ENCODE measurements around the gene ACLY.
"Not testable (repeated sequence)": the region's sequence is repeated elsewhere in the genome, so short reads cannot be mapped to it uniquely, and the experiment has no call there.

ACLY gene

DNA sequence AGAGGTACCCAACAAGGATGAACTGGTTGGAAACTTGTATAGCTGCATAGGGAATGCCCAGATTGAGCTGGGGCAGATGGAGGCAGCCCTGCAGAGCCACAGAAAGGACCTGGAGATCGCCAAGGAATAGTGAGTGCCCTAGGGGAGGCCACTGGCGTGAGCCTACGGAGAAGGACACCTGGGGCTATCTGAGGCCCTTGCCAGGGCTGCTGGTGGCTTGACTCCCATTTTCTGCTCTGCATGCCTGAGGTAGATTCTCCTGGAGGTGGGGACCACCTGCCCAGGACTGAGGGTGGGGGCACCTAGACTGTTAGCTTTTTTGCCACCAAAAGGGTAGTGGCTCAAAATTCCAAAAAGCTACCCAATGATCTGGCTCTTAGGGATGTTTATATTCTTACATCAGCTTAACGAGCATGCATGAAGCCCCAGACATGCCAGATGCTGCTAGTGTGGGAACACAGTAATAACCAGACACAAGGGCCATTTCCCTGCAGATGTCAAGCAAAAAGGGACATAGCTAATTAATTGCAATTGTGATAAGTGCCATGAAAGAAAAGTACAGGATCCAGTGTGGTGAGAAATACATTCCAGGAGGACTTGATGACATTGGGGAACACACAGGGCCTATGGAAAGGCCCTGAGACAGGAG is 20.4 kb upstream of the ACLY start:
- no peak for DNase-seq

DNA sequence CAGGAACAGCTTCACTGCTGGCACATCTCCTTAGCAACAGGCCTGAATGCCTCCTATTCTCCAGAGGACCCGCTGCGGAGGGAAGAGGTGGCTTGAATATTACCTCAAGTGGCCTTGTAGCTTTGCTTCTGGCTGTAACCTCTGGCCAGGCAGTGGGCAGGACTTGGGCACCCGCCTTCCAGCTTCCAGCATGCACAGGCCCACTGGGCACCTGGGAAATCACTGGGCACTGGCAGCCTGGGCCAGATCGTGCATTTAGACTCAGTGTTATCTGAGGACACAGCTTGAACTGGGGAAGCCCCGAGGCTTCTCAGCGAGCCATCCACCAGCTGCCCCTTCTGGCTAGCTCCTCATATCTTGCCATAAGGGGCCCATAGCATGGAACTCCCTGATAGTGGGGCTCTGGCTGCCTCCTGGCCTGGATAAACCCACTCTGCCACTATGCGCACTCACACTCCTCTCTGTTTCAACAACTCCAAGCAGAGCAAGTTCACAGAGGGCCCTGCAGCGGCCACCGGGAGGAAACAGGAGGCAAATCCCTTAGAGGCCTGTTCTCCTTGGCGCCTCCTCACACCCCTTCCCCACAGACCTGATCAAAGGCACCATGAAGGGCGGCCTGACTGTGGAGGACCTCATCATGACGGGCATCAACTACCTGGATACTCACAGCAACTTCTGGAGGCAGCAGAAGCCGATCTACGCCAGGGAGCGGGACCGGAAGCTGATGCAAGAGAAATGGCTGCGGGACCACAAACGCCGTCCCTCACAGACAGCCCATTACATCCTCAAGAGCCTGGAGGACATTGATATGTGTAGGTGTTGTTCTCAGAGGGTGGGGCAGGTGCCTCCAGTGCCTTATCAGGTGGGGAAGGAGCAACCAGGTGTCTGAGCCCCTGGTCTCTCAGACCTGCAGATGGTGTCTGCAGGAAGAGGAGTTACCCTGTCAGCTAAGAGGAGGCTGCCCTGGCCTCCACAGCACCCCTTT is 19.5 kb upstream of the ACLY start:
- DNase-seq = no peak

DNA sequence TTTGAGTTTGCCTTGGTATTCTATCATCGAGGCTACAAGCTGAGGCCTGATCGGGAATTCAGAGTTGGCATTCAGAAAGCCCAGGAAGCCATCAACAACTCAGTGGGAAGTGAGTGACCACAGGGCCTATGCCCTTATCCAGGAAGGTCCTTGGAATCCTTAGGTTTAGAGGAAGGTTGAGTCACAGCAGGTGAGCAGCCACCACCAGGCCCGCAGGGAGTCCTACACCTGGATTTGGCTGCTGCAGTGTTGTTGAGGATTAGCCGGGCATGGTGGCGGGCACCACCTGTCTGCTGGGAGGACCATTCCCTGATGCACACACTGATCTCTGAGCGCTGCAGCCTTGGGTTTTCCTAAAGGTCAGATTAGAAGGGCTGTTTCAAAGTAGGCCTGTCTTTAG is 16.9 kb upstream of the ACLY start:
- DNase-seq = no peak

DNA sequence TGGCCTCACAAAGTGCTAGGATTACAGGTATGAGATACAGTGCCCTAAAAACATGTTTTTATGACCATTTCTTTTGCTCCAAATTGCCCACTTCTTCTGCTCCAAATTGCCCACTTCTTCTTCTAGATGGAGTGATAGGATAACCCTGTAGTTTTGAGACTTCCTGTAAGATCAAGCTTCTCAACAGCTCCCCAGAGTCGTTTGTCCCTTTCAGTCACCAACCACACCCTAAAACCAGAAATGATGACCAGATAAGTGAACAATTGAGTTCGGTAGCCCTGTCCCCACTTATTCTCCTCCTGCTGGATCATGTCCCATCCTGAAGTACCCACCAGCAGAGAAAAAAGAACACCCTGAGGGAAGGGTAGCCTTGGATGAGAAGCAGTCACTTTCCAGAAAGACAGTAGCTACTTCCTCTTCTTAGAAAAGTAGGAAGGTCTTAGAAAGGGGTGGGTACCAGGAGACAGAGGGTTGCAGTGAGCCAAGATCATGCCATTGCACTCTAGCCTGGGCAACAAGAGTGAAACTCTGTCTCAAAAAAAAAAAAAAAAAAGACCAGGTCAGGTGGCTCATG is 14.2 kb upstream of the ACLY start:
- DNase-seq = no peak

DNA sequence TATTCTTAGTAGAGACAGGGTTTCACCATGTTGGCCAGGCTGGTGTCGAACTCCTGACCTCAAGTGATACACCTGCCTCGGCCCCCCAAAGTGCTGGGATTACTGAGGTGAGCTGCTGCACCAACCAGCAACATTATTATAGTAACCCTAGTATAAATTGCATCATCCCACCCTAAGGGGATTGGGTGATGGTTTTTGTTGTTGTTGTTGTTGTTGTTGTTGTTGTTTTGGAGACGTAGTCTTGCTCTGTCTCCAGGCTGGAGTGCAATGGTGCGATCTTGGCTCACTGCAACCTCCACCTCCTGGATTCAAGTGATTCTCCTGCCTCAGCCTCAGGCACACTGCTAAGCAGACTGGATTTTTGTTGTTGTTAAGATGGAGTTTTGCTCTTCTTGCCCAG is 13.0 kb upstream of the ACLY start:
- DNase-seq = not testable (repeated sequence)

DNA sequence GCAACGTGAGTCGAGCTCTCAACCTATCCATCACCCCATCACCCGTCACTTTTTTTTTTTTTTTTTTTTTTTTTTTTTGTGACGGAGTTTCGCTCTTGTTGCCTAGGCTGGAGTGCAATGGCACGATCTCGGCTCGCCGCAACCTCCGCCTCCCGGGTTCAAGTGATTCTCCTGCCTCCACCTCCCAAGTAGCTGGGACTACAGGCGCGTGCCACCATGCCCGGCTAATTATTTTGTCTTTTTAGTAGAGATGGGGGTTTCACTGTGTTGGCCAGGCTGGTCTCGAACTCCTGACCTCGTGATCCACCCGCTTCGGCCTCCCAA is 12.0 kb upstream of the ACLY start:
- not testable (repeated sequence) for DNase-seq

DNA sequence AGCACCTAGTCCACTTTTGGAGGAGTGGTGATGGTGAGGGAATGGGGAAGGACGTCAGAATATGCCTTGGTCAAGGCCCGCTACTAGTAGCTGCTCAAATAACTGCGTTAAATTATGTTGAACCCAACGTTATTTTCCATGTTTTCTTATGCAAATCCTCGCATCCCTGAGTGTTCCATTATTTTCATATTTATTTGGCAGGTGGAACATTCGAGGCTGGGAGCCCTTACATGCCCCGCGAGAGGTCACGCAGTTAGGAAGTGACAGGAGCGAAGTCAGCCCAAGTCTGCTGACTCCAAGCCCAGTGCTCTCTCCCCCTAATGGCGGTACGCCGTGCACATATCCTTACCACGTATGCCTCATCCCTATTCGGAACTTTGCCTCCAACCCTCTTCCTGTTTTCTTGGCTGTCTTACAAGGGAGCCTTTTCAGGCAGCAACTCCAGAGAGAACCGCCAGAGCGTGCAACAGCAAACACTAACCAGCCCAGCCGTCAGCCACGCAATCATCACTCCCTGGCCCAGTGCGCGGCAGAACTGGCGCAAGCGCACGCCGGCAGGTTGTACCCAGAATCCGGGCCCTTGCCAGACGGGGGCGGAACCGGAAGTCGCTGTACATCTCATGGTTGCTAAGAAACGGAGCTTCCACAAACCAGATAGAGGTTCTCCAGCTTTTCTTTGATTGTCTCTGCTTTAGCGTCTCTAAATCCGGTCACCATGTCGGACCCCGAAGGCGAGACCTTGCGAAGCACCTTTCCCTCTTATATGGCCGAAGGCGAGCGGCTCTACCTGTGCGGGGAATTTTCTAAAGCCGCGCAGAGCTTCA is 11.5 kb upstream of the ACLY start, which contains the start of gene ODAD4:
ODAD4 (plus strand) TSS at position 609 of the 824 bp plus-strand sequence; CDS start at position 716, 107 bp downstream.
- DNase-seq = peak; percentile 95 to 97

DNA sequence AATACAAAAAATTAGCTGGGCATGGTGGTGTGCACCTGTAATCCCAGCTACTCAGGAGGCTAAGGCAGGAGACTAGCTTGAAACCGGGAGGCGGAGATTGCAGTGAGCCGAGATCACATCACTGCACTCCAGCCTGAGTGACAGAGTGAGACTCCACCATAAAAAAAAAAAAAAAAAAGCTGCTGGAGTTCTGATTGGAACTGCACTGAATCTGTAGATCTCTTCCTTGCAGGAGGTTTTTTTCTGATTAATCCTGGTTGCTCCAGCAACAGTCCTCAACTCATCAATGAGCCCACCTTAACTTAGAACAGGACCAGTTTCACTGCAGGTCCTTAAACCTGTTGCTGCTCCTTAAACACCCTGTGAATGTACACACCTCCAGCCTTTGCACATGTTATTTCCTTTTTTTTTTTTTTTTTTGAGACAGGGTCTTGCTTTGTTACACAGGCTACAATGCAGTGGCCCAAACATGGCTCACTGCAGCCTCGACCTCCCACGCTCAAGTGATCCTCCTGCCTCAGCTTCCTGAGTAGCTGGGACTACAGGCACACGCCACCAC is 10.0 kb upstream of the ACLY start:
- no peak for DNase-seq

DNA sequence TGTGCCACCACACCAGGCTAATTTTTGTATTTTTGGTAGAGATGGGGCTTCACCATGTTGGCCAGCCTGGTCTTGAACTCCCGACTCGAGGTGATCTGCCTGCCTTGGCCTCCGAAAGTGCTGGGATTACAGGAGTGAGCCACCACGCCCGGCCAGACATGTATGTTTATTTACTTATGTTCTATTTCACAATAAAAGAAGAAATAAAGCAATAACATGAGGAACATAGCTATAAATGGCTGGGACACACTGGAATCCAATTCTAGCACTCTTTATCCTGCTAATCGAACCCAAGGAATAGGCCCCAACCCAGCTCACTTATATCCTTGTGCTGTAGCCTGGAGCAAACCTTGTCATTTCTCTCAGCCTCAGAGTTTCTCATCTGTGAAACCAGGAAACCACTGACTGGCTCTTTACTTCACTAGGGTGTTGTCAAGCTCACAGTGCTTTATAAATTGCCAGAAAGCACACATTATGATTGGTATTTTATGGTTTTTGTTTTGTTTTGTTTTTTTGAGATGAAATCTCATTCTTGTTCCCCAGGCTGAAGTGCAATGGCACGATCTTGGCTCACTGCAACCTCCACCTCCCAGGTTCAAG is 7.3 kb upstream of the ACLY start:
- no peak for DNase-seq

DNA sequence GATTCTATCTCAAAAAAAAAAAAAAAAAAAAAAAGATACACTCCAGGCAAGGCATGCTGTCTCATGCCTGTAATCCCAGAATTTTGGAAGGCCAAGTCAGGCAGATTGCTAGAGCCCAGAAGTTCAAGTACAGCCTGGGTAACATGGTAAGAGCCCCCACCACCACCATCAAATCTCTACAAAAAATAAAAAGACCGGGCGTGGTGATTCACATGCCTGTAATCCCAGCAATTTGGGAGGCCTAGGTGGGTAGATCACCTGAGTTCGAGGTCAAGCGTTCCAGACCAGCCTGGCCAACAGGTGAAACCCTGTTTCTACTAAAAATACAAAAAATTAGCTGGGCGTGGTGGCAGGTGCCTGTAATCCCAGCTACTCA is 1.8 kb upstream of the ACLY start:
- DNase-seq = no peak

DNA sequence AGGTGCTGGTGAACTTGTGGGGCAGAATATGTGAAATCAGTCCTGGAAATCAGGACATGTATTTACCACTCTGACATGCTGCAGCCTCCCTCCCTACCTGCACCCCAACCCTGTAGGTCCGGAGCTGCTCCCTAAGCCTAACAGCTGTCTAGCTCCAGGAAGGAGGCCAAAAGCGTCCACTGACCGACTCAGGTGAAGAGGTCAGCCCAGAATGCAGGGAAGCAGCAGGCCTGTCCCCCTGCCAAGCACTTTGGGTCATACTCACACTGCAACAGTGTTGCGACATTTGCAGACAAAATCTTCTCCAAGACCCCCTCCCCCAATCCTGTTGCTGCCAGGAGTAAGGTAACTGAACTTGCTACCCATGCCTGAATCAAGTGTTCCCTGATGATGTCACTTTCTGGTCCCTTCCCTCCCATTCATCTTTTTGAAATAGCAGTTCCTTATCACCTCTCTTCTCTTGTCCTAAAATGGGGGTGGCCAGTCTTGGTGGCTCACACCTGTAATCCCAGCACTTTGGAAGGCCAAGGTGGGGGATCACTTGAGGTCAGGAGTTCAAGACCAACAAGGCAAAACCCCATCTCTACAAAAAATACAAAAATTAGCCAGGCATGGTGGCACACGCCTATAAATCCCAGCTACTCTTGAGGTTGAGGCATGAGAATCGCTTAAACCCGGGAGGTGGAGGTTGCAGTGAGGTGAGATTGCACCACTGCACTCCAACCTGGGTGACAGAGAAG is 1.3 kb upstream of the ACLY start:
- DNase-seq = peak in 1 of 2 experiments; percentile 21

DNA sequence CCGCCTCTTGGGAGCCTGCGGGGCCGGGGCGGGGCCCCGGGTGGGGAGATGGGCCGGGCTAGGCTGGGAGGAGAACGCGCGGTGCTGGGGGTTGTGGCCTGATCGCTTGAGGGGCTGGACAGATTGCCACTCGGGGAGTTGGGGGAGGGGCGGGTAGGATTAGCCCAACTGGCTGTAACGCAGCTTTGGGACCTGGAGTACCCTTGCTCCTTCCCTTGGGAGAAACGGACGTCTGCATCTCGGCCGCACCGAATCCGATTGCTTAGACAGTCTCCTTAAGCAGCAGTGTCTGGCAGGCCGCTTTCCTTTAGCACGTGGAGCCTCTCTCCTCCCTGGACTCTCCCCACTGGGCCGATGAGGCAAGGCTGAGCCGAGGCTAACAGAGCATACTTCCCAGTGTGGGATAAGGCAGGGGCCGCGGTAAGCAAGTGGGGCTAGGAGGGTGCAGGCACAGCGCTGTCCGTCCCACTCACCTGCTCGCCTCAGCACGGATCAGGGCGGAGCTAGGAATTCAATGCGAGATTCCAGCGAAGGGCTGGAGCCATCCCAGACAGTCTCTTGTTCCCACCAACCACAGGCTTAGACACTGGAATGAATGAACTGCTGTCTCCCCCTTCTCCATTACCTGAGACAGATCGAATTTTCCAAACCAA is 540 bp upstream of the ACLY start:
- DNase-seq = no peak

DNA sequence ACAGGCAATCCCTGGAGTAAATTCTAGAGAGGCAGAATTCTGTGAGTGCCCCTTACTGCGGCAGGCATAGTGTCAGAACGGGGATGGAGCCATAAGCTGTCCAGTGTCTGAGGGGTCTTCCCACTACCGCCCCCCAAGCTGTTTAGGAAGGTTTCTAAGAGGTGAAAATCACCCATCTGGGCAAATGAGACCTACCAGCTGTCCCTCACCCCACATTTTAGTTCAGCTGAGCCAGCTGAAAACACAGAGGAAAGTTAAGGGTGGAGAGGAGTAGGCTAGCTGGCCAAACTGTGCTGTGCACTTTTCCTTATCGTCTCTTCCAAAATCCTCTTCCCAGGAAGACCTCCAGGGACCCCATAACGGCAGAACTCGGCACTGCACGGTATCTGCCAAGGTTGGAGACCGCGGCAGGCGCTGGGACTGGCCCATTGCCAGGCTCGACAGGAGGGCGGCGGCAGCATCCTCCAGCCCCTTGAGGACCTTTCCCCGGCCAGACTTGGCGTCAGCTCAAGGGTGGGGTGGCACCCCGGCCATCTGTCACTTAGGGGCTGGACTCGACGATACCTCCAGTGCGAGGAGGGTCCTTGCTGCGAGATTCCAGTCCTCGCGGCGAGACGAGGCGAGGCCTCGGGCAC is 955 bp downstream of the ACLY start:
- peak in 1 of 2 experiments; percentile 64 for DNase-seq

DNA sequence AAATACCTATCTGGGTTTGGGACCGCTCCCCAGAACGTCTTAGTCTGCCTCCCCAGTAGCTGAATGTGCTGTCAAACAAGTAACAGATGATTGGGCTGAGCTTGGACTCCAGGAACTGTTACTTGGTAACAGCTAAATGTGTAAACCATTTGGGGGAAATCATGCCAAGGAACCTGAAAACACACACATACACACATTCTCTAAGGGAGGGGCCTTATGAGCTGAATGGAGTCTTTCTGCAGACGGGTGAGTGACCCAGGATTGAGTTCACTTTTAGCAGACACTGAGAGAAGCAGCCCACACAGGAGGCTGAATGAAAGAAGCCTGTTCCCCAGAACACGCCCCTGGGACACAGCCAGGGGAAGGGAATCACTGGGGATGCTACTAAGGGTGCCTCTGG is 1.6 kb downstream of the ACLY start:
- DNase-seq = no peak

DNA sequence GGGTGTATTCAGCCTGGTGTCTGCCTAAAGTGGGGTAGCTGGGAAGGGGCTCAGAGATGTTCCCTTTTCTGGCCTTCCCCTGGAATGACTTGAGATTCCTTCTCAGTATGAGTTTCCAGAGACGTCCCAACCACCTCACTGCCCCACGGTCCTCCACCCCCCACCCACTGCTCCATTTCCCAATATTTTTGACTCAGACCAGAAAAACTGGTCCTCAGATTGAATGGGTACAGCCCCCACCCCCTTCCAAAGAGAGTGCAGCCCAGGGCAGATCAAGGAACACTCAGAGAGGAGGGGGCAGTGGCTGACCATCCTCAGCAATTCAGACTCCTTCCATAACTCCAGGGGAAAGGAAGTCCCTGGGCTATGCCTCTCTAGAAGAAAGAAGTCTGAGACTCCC is 3.2 kb downstream of the ACLY start:
- DNase-seq = no peak

DNA sequence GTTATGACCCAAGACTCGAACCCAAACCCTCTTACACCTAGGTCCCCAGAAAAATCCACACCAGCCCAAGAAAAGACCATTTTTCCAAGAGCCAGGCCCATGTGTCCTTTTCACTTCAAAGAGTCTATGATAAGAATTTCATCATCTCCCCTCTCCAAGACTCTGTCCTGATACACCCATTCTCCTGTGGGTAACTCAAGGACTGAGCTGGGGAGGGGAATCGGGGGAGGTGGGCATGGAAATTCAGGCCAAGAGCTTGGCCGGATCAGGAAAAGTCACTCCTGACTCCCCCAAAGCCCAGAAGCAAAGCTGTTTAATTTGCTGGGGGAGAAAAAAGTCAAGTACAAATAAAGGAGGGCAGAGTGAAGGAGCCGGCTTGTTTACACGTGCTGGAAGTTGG is 3.7 kb downstream of the ACLY start:
- DNase-seq = no peak

DNA sequence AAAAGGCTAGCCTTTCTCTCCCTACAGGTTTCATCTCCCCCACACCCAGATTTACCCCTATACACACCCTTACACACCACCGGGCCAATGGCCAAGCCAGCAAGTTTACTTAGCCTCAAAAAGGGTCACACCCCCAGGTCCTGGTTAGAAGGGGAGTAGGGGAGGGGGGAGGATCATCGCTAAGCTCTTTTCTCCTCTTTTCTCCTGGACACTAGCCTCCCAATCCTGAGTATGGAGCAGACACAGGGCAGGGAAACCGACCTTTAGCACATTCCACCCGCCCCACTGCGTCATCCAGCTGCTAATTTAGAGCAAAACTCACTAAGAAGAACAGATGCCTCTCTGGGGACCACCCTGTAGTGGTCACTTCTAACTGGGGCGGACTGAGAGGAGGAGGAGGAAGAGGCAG is 4.4 kb downstream of the ACLY start:
- DNase-seq = no peak

DNA sequence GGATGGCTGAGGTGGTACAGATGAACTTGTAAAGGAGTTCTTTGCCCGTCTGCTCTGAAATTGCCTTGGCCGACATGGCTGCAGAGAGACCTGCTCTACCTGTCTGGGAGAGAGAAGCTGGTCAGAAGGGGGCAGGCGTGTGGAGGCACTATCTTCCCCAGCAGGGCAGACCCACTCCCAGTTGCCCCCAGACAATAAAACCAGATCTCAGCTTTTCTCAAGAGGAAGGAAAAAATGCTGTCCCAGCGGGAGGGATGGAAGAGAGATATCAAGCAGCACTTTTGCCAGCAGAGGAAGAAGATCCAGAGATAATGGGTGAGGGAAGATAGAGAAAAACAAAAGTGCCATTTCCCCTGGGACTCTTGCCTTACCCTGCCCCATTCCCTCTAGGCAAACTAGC is 5.0 kb downstream of the ACLY start:
- DNase-seq = no peak

DNA sequence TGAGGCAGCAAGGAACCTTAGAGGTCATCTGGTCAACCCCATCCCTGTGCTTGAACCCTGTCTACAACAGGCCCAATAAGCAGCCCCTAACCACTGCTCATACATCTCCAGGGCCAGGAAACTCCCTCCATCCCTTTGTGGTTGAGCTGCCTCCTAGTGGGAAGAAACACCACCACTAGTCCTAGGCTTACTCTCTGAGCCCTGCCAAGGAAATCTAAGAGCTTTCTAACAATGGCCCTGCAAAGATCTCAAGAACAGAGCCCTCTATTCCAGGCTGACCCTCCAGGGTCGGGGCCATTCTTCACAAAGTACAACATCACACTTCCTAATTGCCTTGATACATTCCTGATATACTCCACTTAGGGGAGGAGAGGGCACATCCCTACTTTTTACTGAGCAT is 5.8 kb downstream of the ACLY start:
- DNase-seq = no peak

DNA sequence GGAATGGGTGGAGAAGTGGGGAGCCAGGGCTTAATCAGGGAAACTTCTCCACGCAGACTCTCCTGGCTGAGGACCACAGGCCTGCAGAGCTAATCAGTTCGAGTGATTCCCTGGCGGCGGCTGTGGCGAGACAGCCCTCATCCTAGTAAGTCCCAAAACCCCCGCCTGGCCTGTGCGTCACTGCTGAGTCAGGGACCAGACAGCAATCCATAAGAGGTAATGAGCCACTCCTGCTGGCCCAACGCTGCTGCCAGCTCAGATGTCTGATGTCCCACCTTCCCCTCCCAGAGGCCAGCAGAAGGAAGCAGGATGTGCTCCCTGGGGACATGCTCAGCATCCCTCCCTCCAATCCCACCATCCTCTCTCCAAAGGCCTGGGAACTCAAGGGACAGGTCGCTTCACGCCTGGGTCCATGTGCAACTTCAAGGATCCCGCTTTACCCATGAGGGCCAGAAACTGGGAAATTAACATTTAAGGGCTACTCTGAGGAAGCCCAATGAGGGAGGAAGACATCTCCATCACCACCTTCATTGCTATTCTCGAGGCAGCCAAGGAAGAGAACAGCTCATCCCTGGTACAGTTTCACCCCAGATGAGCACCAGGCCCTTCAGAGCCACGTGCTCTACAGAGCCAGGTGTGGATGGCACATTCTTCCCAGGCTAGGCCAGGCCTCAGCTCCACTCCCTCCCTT is 7.9 kb downstream of the ACLY start:
- no peak for DNase-seq
